Panc1 (cell line): ENCODE results near the gene HHEX. TPM values are rescaled to one million over a fixed set of nuclear protein-coding genes. Genes with fewer than 3 reads are reported as not detected.

Experiments
- ATAC-seq: fragments of 200-7000 bp; cut with Tn5 transposase; 2 replicates; pipeline ENCODE4 v1.9.1; 2020; ENCODE audit warnings: mild to moderate bottlenecking, moderate library complexity
- BruUV-seq: library from RNA; stranded (reverse); fragments of 400-500 nt; replicated peaks from 2 replicates; lab custom pipeline; 2021; lab: Mats Ljungman, UMichigan
- CTCF ChIA-PET: fragments of 300-600 bp; sonication (Branson Sonifier 250); formaldehyde crosslinking; loops from one replicate; lab custom pipeline; 2022; ENCODE audit warnings: antibody characterized with exemption; lab: Charles Lee
- POLR2A ChIA-PET: fragments of 300-600 bp; sonication (Branson Sonifier 250); formaldehyde crosslinking; loops from one replicate; lab custom pipeline; 2022; ENCODE audit warnings: antibody characterized with exemption; lab: Charles Lee
- DNase-seq: peaks from one replicate; pipeline ENCODE4 v3.0.0-alpha.2; 2010; ENCODE audit warnings: low read depth, low spot score
- H3K27ac ChIP-seq: 2 replicates; pipeline ENCODE4 v1.5.1; 2011; ENCODE audit warnings: mild to moderate bottlenecking, low read length, inconsistent platforms
- H3K27me3 ChIP-seq: fragments of 200-500 bp; sonication (Bioruptor generic); 2 replicates; pipeline ENCODE4 v1.6.0; 2014; ENCODE audit warnings: low read length, inconsistent platforms; ENCODE audit not compliant: control insufficient read depth, insufficient read depth
- H3K36me3 ChIP-seq: fragments of 200-500 bp; sonication (Bioruptor generic); 2 replicates; pipeline ENCODE4 v1.5.1; 2014; ENCODE audit warnings: inconsistent platforms, mild to moderate bottlenecking, low read length, moderate library complexity; ENCODE audit not compliant: control insufficient read depth, insufficient read depth
- H3K4me1 ChIP-seq: 2 replicates; pipeline ENCODE4 v1.5.1; 2011; ENCODE audit warnings: inconsistent platforms, mild to moderate bottlenecking, low read length, moderate library complexity; ENCODE audit not compliant: control insufficient read depth, insufficient read depth
- H3K4me3 ChIP-seq, 2 experiments: 2 replicates each; pipeline ENCODE4 v1.5.1; 2011 to 2012; ENCODE audit warnings: low read depth in 2 of 2, low read length in 2 of 2, mild to moderate bottlenecking in 2 of 2, inconsistent platforms in 1 of 2, moderate library complexity in 1 of 2
- H3K9me3 ChIP-seq: fragments of 200-500 bp; sonication (Bioruptor generic); 2 replicates; pipeline ENCODE4 v1.5.1; 2014; ENCODE audit warnings: low read depth, mild to moderate bottlenecking, inconsistent platforms, low read length, moderate library complexity; ENCODE audit not compliant: control insufficient read depth, insufficient read depth
- POLR2AphosphoS5 ChIP-seq: IDR thresholded peaks from 2 replicates; pipeline ENCODE4 v1.6.1; 2012; ENCODE audit warnings: mild to moderate bottlenecking, low read depth, low read length, moderate library complexity
- REST ChIP-seq, 2 experiments: IDR thresholded peaks; 2 replicates each; pipeline ENCODE4 v1.6.1; 2011 to 2012; ENCODE audit warnings: low read depth in 2 of 2, control low read depth in 1 of 2, low read length in 1 of 2, mild to moderate bottlenecking in 1 of 2, moderate library complexity in 1 of 2; ENCODE audit not compliant: insufficient read depth in 1 of 2
- SIN3A ChIP-seq: IDR thresholded peaks from 2 replicates; pipeline ENCODE4 v1.6.1; 2012; ENCODE audit warnings: low read depth, mild to moderate bottlenecking, low read length, moderate library complexity, borderline replicate concordance; ENCODE audit not compliant: insufficient read depth
- TCF7L2 ChIP-seq: IDR thresholded peaks from 2 replicates; pipeline ENCODE4 v1.6.1; 2011; ENCODE audit warnings: mild to moderate bottlenecking, low read depth, low read length, inconsistent platforms
- in situ Hi-C: cut with HindIII; loops from 2 replicates; pipeline ENCODE4 v1.10.0; 2016; ENCODE audit warnings: low sequenced_read_pairs, low pct_unique_long_range_greater_than_20kb
- intact Hi-C: fragments of 100-400 bp; cut with micrococcal nuclease; formaldehyde crosslinking; loops from one replicate; pipeline ENCODE4 v1.10.0; 2022; ENCODE audit not compliant: unreplicated experiment
- total RNA-seq: library from RNA; stranded (reverse); gene quantifications from one replicate; pipeline ENCODE4 v1.2.1, GENCODE V29; 2021; ENCODE audit not compliant: unreplicated experiment
- TF ChIP-seq, protein P1 (sequence below): fragments of 450-650 bp; IDR thresholded peaks from 2 replicates; pipeline ENCODE4 v1.5.1; 2017; ENCODE audit warnings: mild to moderate bottlenecking

The HHEX gene
- total RNA-seq, 1 experiment from 2014 or later, result 10.1 TPM

DNA sequence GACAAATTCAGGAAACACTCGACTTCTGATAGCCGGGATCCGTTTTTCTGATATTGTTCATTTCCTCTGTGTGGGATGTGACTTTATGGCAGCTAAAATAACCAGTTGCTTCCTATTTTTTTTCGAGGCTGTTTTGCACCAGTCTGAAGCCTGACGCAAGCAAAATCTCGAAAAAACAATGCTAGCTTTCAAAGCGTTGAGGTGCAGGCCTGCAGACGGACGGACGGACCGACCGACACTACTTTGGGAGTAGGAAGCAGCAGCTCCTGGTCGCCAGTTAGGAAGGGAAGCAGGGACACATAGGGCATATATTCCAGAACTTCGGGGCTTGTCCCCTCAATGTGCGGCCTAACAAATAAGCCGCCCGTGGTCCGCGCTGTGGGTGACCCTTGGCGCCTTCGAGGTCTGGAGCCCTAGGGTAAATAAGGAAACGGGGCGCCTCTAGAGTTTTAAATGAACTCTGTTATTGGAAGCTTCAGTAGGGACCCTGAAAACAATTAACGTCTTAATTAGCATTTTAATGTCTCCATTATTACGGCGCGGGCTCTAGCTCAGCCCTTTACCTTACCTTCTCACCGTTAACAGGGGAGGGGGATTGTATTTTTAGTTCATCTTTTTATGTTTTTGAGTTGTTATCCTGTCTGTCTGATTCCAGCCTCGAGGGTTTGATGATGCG lies 1.3 kb downstream of the HHEX start:
- BruUV-seq, result TSS peak; percentile 77
- TF ChIP-seq SIN3A, result no peak
- TF ChIP-seq TCF7L2, result no peak
- TF ChIP-seq, protein P1, sequence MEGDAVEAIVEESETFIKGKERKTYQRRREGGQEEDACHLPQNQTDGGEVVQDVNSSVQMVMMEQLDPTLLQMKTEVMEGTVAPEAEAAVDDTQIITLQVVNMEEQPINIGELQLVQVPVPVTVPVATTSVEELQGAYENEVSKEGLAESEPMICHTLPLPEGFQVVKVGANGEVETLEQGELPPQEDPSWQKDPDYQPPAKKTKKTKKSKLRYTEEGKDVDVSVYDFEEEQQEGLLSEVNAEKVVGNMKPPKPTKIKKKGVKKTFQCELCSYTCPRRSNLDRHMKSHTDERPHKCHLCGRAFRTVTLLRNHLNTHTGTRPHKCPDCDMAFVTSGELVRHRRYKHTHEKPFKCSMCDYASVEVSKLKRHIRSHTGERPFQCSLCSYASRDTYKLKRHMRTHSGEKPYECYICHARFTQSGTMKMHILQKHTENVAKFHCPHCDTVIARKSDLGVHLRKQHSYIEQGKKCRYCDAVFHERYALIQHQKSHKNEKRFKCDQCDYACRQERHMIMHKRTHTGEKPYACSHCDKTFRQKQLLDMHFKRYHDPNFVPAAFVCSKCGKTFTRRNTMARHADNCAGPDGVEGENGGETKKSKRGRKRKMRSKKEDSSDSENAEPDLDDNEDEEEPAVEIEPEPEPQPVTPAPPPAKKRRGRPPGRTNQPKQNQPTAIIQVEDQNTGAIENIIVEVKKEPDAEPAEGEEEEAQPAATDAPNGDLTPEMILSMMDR, result no peak
- TF ChIP-seq REST (IDR thresholded peaks at IDR 0.05; ENCODE audit: insufficient read depth in 1 of 2, low read depth in 2 of 2, low read length in 1 of 2), result no peak
- no peak for TF ChIP-seq POLR2AphosphoS5
- Histone ChIP-seq H3K36me3 (peaks cover 4% of the 10 kb centered on the region; the same call in 1 of the 2 replicates), H3K27me3 (no peaks in the 10 kb centered on the region), H3K4me1 (peaks cover 14% of the 10 kb centered on the region), H3K27ac (peak overlapping the region; percentile 81), H3K4me3 (peak overlapping the region; percentile 66 to 71), H3K9me3 (no peaks in the 10 kb centered on the region)
- DNase-seq (no peak), ATAC-seq (no peak)
- in situ Hi-C loops (no loop called here), intact Hi-C loops (no loop called here)
- POLR2A ChIA-PET, result interaction anchor here (0.6 kb wide), 2 partner anchors 8 to 1222 kb away, joined by 3 to 13 read pairs; no protein-coding TSS in a partner anchor
- CTCF ChIA-PET, result no interaction called here

DNA sequence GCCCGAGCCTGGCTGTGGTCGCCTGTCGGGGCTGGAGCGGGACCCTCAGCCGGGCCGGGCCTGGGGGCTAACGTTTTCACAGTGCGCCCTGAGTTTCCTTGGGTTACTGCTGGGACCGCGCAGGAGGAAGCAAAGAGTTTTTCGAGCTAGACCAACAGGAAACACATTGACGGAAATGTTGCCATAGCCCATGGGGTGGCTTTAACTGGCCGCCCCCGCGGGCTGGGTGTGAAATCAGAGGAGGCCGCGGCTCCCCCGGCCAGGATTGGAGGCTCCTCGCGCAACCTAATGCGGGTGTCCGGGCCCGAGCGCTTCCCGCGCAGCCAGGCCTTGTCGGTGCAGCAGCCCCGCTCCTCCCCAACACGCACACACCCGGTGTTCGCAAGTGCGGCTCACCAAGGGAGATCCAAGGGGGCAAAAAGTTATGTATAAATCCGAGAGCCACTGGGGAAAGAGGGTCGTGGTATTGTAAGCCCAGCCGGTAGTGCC lies 1.9 kb downstream of the HHEX start:
- TF ChIP-seq TCF7L2 (no peak), POLR2AphosphoS5 (no peak), SIN3A (no peak), REST (IDR thresholded peaks at IDR 0.05; ENCODE audit: insufficient read depth in 1 of 2, low read depth in 2 of 2, low read length in 1 of 2) (no peak)
- TF ChIP-seq, protein P1, result no peak
- ChIA-PET POLR2A (interaction anchor here (0.6 kb wide), 1 partner anchor 1223 kb away, joined by 3 read pairs; no protein-coding TSS in a partner anchor), CTCF (no interaction called here)
- peak overlapping the region; percentile 4 to 66; a peak in 3 of 4 replicates for H3K4me3 ChIP-seq
- BruUV-seq, result no TSS peak
- ATAC-seq (no peak), DNase-seq (no peak)
- peak overlapping the region; percentile 81; the same call in 1 of the 2 replicates for H3K27ac ChIP-seq
- peaks cover 4% of the 10 kb centered on the region; the same call in 1 of the 2 replicates for H3K36me3 ChIP-seq
- H3K9me3 ChIP-seq, result no peaks in the 10 kb centered on the region
- H3K4me1 ChIP-seq, result peaks cover 14% of the 10 kb centered on the region
- no peaks in the 10 kb centered on the region for H3K27me3 ChIP-seq
- in situ Hi-C loops (no loop called here), intact Hi-C loops (no loop called here)
